Measurements from ENCODE around the gene PIGZ. TPM values are rescaled to one million over a fixed set of nuclear protein-coding genes. Genes with fewer than 3 reads are reported as not detected.

The PIGZ gene
- total RNA-seq, 1 donor from 2014 or later: 4.6 TPM

GRCh38 chr3:196967412-196968232 lies 1.0 kb downstream of the PIGZ start:
- peak overlapping the region; percentile 84 for H3K27ac ChIP-seq
- H3K9me3 ChIP-seq: no peaks in the 10 kb centered on the region

DNA sequence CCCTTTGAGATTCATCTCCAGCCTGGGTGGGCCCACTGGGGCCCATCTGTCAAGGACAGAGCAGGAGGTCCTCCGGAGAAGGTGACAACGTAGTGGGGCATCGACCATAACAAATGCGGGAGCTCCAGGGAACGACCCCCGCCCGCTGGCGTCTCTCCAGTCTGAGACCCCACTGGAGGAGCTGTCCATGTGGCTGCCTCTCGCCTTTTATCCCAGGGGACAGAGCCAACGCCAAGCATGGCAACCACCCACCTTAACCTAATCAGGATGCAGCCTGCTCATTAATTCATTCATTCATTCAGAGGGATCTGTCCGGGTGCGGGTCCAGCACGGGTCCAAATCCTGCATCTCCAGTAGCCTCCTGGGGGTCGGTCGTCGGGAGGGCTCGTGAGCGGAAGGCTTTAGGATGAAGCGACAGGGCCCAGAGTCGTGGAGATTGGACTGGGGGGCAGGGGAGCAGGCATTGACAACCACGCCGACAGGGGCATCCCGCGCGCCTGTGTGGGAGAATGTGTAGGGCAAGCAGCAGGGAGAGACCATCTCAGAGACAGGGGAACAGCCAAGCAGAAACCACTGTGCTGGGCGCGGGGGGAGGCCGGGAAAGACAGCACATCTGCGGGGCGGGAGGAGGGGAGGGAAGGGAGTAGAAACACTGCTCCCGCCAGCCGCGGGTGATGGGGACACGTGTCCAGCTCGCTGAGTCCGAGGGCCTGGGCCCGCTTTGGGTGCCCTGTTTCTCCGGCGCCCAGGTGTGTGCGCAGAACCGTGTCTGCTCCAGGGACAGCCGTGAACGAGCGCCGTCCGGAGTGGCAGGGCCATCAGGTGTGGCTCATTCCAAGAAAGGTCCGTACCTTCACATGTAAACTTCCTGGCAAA lies 1.9 kb downstream of the PIGZ start:
- intact Hi-C loops (cut with DNase I): no loop called here

More at GRCh38 chr3:196967412-196968232, 1.0 kb downstream of the PIGZ start:
- TF ChIP-seq, protein P1, sequence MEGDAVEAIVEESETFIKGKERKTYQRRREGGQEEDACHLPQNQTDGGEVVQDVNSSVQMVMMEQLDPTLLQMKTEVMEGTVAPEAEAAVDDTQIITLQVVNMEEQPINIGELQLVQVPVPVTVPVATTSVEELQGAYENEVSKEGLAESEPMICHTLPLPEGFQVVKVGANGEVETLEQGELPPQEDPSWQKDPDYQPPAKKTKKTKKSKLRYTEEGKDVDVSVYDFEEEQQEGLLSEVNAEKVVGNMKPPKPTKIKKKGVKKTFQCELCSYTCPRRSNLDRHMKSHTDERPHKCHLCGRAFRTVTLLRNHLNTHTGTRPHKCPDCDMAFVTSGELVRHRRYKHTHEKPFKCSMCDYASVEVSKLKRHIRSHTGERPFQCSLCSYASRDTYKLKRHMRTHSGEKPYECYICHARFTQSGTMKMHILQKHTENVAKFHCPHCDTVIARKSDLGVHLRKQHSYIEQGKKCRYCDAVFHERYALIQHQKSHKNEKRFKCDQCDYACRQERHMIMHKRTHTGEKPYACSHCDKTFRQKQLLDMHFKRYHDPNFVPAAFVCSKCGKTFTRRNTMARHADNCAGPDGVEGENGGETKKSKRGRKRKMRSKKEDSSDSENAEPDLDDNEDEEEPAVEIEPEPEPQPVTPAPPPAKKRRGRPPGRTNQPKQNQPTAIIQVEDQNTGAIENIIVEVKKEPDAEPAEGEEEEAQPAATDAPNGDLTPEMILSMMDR (IDR thresholded peaks at IDR 0.05): no peak
- peaks cover 11% of the 10 kb centered on the region for H3K4me1 ChIP-seq
- no peak for ATAC-seq
- peak overlapping the region; percentile 89 for H3K4me3 ChIP-seq
- no peak for DNase-seq
- no peaks in the 10 kb centered on the region for H3K27me3 ChIP-seq (ENCODE audit: low read depth)
- peaks cover 5% of the 10 kb centered on the region for H3K36me3 ChIP-seq
- intact Hi-C loops (cut with DNase I): no loop called here

DNA sequence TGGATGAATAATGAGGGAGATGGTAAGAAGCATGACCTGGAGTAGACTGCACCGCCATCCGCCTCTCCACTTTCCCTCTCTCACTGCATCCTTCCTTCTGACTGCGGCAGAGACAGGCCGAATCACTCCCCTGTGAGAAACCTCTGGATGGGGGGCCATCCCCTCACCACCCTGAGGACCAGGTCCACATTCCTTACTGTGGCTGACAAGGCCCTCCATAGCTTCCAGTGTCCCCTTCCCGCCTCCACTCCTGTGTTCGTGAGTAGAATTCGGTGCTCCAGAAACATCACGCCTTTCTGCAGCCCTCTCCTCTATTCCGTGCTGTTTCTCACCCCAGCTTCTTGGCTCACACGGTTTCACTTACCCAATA lies 2.8 kb downstream of the PIGZ start:
- DNase-seq: no peak
- Histone ChIP-seq H3K4me3 (no peak overlapping the region), H3K4me1 (peaks cover 11% of the 10 kb centered on the region), H3K36me3 (peaks cover 5% of the 10 kb centered on the region), H3K27me3 (ENCODE audit: low read depth) (no peaks in the 10 kb centered on the region), H3K9me3 (no peaks in the 10 kb centered on the region), H3K27ac (no peak overlapping the region)
- no peak for ATAC-seq
- TF ChIP-seq, protein P1 (IDR thresholded peaks at IDR 0.05): no peak
- intact Hi-C loops (cut with DNase I): no loop called here

More for the DNA sequence above, 1.9 kb downstream of the PIGZ start:
- Histone ChIP-seq H3K9me3 (no peaks in the 10 kb centered on the region), H3K27ac (no peak overlapping the region), H3K4me1 (peaks cover 11% of the 10 kb centered on the region), H3K36me3 (peaks cover 5% of the 10 kb centered on the region), H3K4me3 (no peak overlapping the region), H3K27me3 (ENCODE audit: low read depth) (no peaks in the 10 kb centered on the region)
- DNase-seq: no peak
- TF ChIP-seq, protein P1 (IDR thresholded peaks at IDR 0.05): no peak
- ATAC-seq: no peak

- TF ChIP-seq, protein P1 (IDR thresholded peaks at IDR 0.05): no peak
- intact Hi-C loops (cut with DNase I): no loop called here
- no peak overlapping the region for H3K27ac ChIP-seq
- H3K27me3 ChIP-seq (ENCODE audit: low read depth): no peaks in the 10 kb centered on the region
- H3K9me3 ChIP-seq: no peaks in the 10 kb centered on the region
- ATAC-seq (no peak), DNase-seq (no peak)
- peaks cover 11% of the 10 kb centered on the region for H3K4me1 ChIP-seq
- H3K4me3 ChIP-seq: no peak overlapping the region
- H3K36me3 ChIP-seq: peaks cover 5% of the 10 kb centered on the region
Measured at GRCh38 chr3:196965112-196965803, 3.4 kb downstream of the PIGZ start.

- no peak overlapping the region for H3K4me3 ChIP-seq
- DNase-seq (no peak), ATAC-seq (no peak)
- H3K27ac ChIP-seq: no peak overlapping the region
- no peaks in the 10 kb centered on the region for H3K27me3 ChIP-seq (ENCODE audit: low read depth)
- peaks cover 5% of the 10 kb centered on the region for H3K36me3 ChIP-seq
- intact Hi-C loops (cut with DNase I): no loop called here
- peaks cover 11% of the 10 kb centered on the region for H3K4me1 ChIP-seq
- H3K9me3 ChIP-seq: no peaks in the 10 kb centered on the region
- TF ChIP-seq, protein P1 (IDR thresholded peaks at IDR 0.05): no peak
Measured at GRCh38 chr3:196963631-196963953, 5.0 kb downstream of the PIGZ start.

Data from lower lobe of right lung (tissue), 2 donors.